ENCODE measurements around the gene DTNA. TPM values are rescaled to one million over a fixed set of nuclear protein-coding genes. Genes with fewer than 3 reads are reported as not detected.

The DTNA gene
- polyA plus RNA-seq, 1 donor from 2014 or later, result 53.9 TPM

GRCh38 chr18:34701911-34702310 lies 8.2 kb upstream of the DTNA start:
- no peak overlapping the region for H3K4me2 ChIP-seq (ENCODE audit: low read length)
- H3K9ac ChIP-seq (ENCODE audit: low read length), result no peak overlapping the region
- H3K79me2 ChIP-seq (replicated peaks; ENCODE audit: insufficient read depth, low read length), result no peaks in the 10 kb centered on the region
- no peak overlapping the region for H3K4me3 ChIP-seq (ENCODE audit: low read length)
- no peaks in the 10 kb centered on the region for H3K9me2 ChIP-seq (ENCODE audit: insufficient read depth, low read length)
- H4K20me1 ChIP-seq (ENCODE audit: insufficient read depth), result no peaks in the 10 kb centered on the region
- H3K36me3 ChIP-seq (ENCODE audit: insufficient read depth, low read length), result no peaks in the 10 kb centered on the region
- H3K9me3 ChIP-seq (ENCODE audit: low read length), result no peaks in the 10 kb centered on the region
- H3F3A ChIP-seq (ENCODE audit: insufficient read depth, low read length, poor library complexity, severe bottlenecking), result no peaks in the 10 kb centered on the region
- H3K27ac ChIP-seq (ENCODE audit: low read length), result no peak overlapping the region
- TF ChIP-seq MXI1 (conservative IDR thresholded peaks at IDR 0.05; ENCODE audit: poor library complexity, severe bottlenecking) (no peak), REST (IDR thresholded peaks at IDR 0.05; ENCODE audit: borderline replicate concordance) (no peak), EZH2 (IDR thresholded peaks at IDR 0.05; ENCODE audit: borderline replicate concordance, insufficient read depth, low read length, poor library complexity, severe bottlenecking) (no peak), CTCF (IDR thresholded peaks at IDR 0.05; ENCODE audit: poor library complexity, severe bottlenecking) (no peak), TAF1 (IDR thresholded peaks at IDR 0.05; ENCODE audit: low read depth) (no peak), EP300 (conservative IDR thresholded peaks at IDR 0.05; ENCODE audit: poor library complexity, severe bottlenecking) (no peak), SMC3 (conservative IDR thresholded peaks at IDR 0.05; ENCODE audit: poor library complexity) (no peak), RAD21 (conservative IDR thresholded peaks at IDR 0.05) (no peak), POLR2AphosphoS5 (IDR thresholded peaks at IDR 0.05) (no peak)
- H3K27me3 ChIP-seq (ENCODE audit: insufficient read depth, low read depth, low read length), result no peaks in the 10 kb centered on the region
- H2AFZ ChIP-seq (ENCODE audit: low read depth, low read length), result no peak overlapping the region

GRCh38 chr18:34702814-34703213 lies 7.3 kb upstream of the DTNA start:
- no peaks in the 10 kb centered on the region for H3K79me2 ChIP-seq (replicated peaks; ENCODE audit: insufficient read depth, low read length)
- no peaks in the 10 kb centered on the region for H3K9me2 ChIP-seq (ENCODE audit: insufficient read depth, low read length)
- H3K27me3 ChIP-seq (ENCODE audit: insufficient read depth, low read depth, low read length), result no peaks in the 10 kb centered on the region
- no peaks in the 10 kb centered on the region for H3K36me3 ChIP-seq (ENCODE audit: insufficient read depth, low read length)
- TF ChIP-seq REST (IDR thresholded peaks at IDR 0.05; ENCODE audit: borderline replicate concordance) (no peak), EZH2 (IDR thresholded peaks at IDR 0.05; ENCODE audit: borderline replicate concordance, insufficient read depth, low read length, poor library complexity, severe bottlenecking) (no peak), CTCF (IDR thresholded peaks at IDR 0.05; ENCODE audit: poor library complexity, severe bottlenecking) (no peak), EP300 (conservative IDR thresholded peaks at IDR 0.05; ENCODE audit: poor library complexity, severe bottlenecking) (no peak), POLR2AphosphoS5 (IDR thresholded peaks at IDR 0.05) (no peak), MXI1 (conservative IDR thresholded peaks at IDR 0.05; ENCODE audit: poor library complexity, severe bottlenecking) (no peak), RAD21 (conservative IDR thresholded peaks at IDR 0.05) (no peak), TAF1 (IDR thresholded peaks at IDR 0.05; ENCODE audit: low read depth) (no peak), SMC3 (conservative IDR thresholded peaks at IDR 0.05; ENCODE audit: poor library complexity) (no peak)
- H3K4me3 ChIP-seq (ENCODE audit: low read length), result no peak overlapping the region
- H3K9me3 ChIP-seq (ENCODE audit: low read length), result no peaks in the 10 kb centered on the region
- H3K27ac ChIP-seq (ENCODE audit: low read length), result no peak overlapping the region
- H3K9ac ChIP-seq (ENCODE audit: low read length), result no peak overlapping the region
- no peaks in the 10 kb centered on the region for H4K20me1 ChIP-seq (ENCODE audit: insufficient read depth)
- H3F3A ChIP-seq (ENCODE audit: insufficient read depth, low read length, poor library complexity, severe bottlenecking), result no peaks in the 10 kb centered on the region
- no peak overlapping the region for H3K4me2 ChIP-seq (ENCODE audit: low read length)
- H2AFZ ChIP-seq (ENCODE audit: low read depth, low read length), result no peak overlapping the region
